ENCODE data around the gene LST1. TPM values are rescaled to one million over a fixed set of nuclear protein-coding genes. Genes with fewer than 3 reads are reported as not detected.

LST1 gene
- total RNA-seq, 1 donor from 2014 or later = 33.1 TPM

DNA sequence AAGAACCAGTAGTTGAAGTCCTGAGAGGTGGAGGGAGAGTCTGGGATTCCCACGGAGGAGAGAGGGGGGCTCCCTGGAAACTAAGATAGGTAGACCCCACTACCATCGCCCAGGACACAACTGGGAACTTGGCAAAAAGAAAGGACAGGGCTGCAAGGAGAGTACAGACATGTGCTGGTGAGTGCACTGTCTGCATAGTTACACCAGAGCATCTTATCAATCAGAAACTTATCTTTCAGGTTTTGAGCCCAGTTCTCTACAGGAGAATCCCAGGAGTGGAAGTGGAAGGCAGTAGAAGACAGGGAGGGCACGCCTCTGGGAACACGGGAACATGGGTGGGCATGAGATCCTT is 26.5 kb upstream of the LST1 start:
- intact Hi-C loops (cut with micrococcal nuclease) = loop anchor here (2.0 kb wide), 1 partner anchor 15 kb away; the partner anchor contains the start of gene TNF

DNA sequence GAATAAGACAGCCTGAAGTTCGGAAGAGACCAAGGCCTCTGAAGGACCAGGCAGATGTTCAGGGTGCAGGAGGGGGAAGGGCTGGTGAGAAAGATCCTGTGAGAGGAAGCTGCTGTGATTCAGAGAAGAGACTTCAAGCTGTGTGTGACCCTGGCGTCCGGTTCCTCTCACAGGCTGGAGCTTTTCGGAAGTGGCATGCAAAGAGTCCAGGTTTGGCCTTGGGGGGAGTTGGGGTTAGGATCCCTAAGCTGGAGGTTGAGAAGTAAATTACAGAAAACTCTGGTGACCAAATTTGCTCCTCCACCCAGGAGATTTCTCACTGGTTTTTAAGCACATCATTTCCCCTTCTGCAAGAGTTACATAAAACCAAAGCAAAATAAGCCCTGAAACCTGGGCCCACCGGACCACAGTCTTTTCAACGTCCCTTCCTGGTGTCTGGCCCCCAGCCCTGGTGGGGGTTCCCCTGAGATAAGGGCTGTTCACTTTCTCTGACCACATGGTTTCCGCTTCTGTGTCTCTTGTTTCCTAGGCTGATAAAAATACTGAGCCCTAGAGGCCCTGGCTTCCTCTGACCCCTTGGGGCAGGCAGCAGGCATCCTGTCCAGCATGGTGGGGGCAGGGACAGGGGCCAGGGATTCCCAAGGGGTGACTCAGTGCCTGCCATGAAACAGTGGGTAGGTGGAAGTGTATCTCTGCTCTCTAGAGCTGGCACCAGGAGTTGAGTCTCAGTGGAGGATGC is 25.9 kb upstream of the LST1 start:
- intact Hi-C loops (cut with micrococcal nuclease) = loop anchor here (1.0 to 2.0 kb wide), 2 partner anchors 8 to 15 kb away; partner anchors contain the start of gene TNF

GRCh38 chr6:31560697-31561058 is 25.4 kb upstream of the LST1 start:
- intact Hi-C loops (cut with micrococcal nuclease) = loop anchor here (1.0 kb wide), 1 partner anchor 8 kb away; no protein-coding TSS in a partner anchor

- intact Hi-C loops (cut with micrococcal nuclease) = loop anchor here (1.0 to 2.0 kb wide), 3 partner anchors 7 to 21 kb away; partner anchors contain the start of genes ATP6V1G2, LTB and NFKBIL1
Observed at GRCh38 chr6:31567531-31568370, 18.3 kb upstream of the LST1 start.

DNA sequence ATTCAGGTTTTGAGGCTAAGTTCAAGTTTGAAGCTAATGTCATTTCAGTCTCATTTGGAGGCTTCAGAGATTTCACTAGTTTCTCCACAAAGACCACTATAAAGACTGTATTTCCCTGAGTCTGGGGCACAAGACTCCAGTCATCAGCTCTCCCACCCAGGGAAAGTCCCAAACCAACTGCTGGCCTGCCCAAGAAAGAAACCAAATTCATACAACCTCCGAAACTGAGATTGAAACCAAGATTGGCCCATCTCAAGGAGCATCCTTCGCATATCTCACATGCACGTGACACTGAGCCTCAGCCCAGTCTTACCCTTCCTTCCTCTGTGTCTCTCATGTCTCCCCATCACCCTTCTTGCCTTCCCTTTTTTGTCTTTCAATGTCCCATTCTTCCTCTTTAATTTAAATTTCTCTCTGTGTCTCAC is 17.5 kb upstream of the LST1 start:
- intact Hi-C loops (cut with micrococcal nuclease) = loop anchor here (1.0 to 2.0 kb wide), 3 partner anchors 8 to 22 kb away; partner anchors contain the start of genes ATP6V1G2, LTB and NFKBIL1

DNA sequence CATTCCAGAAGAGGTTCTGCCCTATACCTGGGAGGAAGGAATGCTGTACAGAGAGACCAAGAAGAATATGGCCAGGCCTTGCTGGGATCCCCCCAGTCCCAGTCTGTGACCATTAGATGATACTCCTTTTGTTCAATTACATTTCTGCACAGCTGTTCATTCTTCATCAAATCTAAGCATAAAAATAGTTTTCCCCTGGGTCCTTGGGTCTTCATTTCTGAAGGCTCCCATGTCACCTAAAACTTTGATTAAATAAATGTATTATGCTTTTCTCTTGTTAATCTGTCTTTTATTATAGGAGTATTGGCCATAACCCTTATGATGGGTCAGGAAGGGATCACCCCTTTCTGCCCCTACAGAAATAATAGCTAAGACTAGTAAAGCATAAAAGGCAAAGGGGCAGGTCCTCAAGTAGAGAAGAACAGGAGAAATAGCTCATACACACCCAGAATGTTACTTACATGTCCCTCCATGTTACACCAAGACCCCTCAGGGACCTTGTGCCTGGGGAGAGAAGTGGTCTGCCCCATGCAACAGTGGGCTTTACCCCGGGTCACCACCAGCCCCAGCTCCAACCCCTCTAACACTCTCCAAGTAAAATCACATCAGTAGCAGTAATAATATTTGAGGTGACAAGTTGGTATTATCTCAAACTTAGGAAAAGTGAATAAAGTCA is 16.1 kb upstream of the LST1 start:
- intact Hi-C loops (cut with micrococcal nuclease) = loop anchor here (2.0 kb wide), 2 partner anchors 13 to 23 kb away; partner anchors contain the start of genes ATP6V1G2, LTB and NFKBIL1

- intact Hi-C loops (cut with micrococcal nuclease) = no loop called here
Observed at GRCh38 chr6:31572041-31572911, 13.8 kb upstream of the LST1 start, which contains the start of gene LTA. TSS of gene LTA (plus strand) at chr6:31572289. CDS start at chr6:31572743, 454 bp downstream.

GRCh38 chr6:31573239-31574105 is 12.6 kb upstream of the LST1 start:
- intact Hi-C loops (cut with micrococcal nuclease) = loop anchor here (2.0 kb wide), 1 partner anchor 15 kb away; no protein-coding TSS in a partner anchor

DNA sequence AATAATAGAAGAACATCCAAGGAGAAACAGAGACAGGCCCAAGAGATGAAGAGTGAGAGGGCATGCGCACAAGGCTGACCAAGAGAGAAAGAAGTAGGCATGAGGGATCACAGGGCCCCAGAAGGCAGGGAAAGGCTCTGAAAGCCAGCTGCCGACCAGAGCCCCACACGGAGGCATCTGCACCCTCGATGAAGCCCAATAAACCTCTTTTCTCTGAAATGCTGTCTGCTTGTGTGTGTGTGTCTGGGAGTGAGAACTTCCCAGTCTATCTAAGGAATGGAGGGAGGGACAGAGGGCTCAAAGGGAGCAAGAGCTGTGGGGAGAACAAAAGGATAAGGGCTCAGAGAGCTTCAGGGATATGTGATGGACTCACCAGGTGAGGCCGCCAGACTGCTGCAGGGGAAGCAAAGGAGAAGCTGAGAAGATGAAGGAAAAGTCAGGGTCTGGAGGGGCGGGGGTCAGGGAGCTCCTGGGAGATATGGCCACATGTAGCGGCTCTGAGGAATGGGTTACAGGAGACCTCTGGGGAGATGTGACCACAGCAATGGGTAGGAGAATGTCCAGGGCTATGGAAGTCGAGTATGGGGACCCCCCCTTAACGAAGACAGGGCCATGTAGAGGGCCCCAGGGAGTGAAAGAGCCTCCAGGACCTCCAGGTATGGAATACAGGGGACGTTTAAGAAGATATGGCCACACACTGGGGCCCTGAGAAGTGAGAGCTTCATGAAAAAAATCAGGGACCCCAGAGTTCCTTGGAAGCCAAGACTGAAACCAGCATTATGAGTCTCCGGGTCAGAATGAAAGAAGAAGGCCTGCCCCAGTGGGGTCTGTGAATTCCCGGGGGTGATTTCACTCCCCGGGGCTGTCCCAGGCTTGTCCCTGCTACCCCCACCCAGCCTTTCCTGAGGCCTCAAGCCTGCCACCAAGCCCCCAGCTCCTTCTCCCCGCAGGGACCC is 11.7 kb upstream of the LST1 start:
- intact Hi-C loops (cut with micrococcal nuclease) = loop anchor here (2.0 kb wide), 1 partner anchor 16 kb away; no protein-coding TSS in a partner anchor

GRCh38 chr6:31575335-31575901 is 10.7 kb upstream of the LST1 start, which contains the start of gene TNF:
TSS of gene TNF (plus strand) at chr6:31575565. CDS start at chr6:31575742, 177 bp downstream.
- intact Hi-C loops (cut with micrococcal nuclease) = loop anchor here (2.0 kb wide), 1 partner anchor 17 kb away; no protein-coding TSS in a partner anchor

DNA sequence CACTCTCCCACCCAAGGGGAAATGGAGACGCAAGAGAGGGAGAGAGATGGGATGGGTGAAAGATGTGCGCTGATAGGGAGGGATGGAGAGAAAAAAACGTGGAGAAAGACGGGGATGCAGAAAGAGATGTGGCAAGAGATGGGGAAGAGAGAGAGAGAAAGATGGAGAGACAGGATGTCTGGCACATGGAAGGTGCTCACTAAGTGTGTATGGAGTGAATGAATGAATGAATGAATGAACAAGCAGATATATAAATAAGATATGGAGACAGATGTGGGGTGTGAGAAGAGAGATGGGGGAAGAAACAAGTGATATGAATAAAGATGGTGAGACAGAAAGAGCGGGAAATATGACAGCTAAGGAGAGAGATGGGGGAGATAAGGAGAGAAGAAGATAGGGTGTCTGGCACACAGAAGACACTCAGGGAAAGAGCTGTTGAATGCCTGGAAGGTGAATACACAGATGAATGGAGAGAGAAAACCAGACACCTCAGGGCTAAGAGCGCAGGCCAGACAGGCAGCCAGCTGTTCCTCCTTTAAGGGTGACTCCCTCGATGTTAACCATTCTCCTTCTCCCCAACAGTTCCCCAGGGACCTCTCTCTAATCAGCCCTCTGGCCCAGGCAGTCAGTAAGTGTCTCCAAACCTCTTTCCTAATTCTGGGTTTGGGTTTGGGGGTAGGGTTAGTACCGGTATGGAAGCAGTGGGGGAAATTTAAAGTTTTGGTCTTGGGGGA is 10.0 kb upstream of the LST1 start:
- intact Hi-C loops (cut with micrococcal nuclease) = loop anchor here (2.0 kb wide), 1 partner anchor 17 kb away; no protein-coding TSS in a partner anchor

DNA sequence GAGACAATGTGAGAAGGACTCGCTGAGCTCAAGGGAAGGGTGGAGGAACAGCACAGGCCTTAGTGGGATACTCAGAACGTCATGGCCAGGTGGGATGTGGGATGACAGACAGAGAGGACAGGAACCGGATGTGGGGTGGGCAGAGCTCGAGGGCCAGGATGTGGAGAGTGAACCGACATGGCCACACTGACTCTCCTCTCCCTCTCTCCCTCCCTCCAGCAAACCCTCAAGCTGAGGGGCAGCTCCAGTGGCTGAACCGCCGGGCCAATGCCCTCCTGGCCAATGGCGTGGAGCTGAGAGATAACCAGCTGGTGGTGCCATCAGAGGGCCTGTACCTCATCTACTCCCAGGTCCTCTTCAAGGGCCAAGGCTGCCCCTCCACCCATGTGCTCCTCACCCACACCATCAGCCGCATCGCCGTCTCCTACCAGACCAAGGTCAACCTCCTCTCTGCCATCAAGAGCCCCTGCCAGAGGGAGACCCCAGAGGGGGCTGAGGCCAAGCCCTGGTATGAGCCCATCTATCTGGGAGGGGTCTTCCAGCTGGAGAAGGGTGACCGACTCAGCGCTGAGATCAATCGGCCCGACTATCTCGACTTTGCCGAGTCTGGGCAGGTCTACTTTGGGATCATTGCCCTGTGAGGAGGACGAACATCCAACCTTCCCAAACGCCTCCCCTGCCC is 9.0 kb upstream of the LST1 start:
- intact Hi-C loops (cut with micrococcal nuclease) = no loop called here

DNA sequence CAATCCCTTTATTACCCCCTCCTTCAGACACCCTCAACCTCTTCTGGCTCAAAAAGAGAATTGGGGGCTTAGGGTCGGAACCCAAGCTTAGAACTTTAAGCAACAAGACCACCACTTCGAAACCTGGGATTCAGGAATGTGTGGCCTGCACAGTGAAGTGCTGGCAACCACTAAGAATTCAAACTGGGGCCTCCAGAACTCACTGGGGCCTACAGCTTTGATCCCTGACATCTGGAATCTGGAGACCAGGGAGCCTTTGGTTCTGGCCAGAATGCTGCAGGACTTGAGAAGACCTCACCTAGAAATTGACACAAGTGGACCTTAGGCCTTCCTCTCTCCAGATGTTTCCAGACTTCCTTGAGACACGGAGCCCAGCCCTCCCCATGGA is 8.5 kb upstream of the LST1 start:
- intact Hi-C loops (cut with micrococcal nuclease) = no loop called here

DNA sequence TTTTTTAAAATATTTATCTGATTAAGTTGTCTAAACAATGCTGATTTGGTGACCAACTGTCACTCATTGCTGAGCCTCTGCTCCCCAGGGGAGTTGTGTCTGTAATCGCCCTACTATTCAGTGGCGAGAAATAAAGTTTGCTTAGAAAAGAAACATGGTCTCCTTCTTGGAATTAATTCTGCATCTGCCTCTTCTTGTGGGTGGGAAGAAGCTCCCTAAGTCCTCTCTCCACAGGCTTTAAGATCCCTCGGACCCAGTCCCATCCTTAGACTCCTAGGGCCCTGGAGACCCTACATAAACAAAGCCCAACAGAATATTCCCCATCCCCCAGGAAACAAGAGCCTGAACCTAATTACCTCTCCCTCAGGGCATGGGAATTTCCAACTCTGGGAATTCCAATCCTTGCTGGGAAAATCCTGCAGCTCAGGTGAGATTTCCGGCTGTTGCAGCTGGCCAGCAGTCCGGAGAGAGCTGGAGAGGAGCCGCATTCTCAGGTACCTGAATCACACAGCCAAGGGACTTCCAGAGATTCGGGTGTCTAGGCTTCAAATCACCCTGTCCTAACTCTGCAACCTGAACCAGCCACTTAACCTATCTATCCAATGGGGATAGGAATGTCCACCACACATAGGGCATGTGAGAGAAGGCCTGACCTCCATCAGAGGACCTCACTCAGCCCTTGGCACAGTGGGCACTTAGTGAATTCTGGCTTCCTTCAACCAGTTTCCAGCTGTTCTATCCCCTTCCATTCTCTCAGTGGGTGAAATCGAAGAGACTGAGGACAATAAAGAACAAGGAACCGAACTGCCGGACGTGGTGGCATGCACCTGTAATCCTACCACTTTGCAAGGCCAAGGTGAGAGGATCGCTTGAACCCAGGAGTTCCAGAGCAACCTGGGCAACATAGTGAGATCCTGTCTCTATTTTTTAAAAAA is 7.6 kb upstream of the LST1 start:
- intact Hi-C loops (cut with micrococcal nuclease) = no loop called here

DNA sequence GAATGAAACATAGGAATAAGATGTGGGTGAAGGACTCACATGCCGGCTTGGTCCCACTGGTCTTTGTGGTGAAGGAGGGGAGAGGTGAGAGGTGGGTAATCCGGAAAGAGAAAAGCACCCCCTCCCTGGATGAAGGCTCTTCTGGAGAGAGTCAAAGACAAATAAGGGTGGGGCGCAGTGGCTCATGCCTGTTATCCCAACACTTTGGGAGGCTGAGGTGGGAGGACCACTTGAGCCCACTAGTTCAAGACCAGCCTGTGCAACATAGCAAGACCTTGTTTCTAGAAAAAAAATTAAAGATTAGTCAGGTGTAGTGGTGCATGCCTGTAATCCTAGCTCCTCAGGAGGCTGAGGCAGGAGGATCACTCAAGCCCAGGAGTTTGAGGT is 7.0 kb upstream of the LST1 start:
- intact Hi-C loops (cut with micrococcal nuclease) = no loop called here
